ENCODE measurements around the gene ZBTB20.

ZBTB20 gene

GRCh38 chr3:114454551-114455251 is 692.4 kb downstream of the ZBTB20 start:
- DNase-seq: no peak

GRCh38 chr3:114453361-114453780 is 693.7 kb downstream of the ZBTB20 start:
- no peak for DNase-seq

- no peak for DNase-seq
Measured at GRCh38 chr3:114452937-114453336, 694.2 kb downstream of the ZBTB20 start.

GRCh38 chr3:114452256-114452655 is 694.8 kb downstream of the ZBTB20 start:
- no peak for DNase-seq

GRCh38 chr3:114451561-114452018 is 695.5 kb downstream of the ZBTB20 start:
- DNase-seq: no peak

- DNase-seq: no peak
Measured at GRCh38 chr3:114451051-114451451, 696.0 kb downstream of the ZBTB20 start.

GRCh38 chr3:114450008-114450596 is 697.0 kb downstream of the ZBTB20 start:
- no peak for DNase-seq

- DNase-seq: no peak
Measured at GRCh38 chr3:114449271-114450007, 697.6 kb downstream of the ZBTB20 start.

GRCh38 chr3:114447950-114448479 is 699.1 kb downstream of the ZBTB20 start:
- no peak for DNase-seq

- DNase-seq: no peak
Measured at GRCh38 chr3:114447545-114447944, 699.5 kb downstream of the ZBTB20 start.

- DNase-seq: no peak
Measured at GRCh38 chr3:114446600-114446999, 700.5 kb downstream of the ZBTB20 start.

- DNase-seq: no peak
Measured at GRCh38 chr3:114445233-114445632, 701.9 kb downstream of the ZBTB20 start.

- no peak for DNase-seq
Measured at GRCh38 chr3:114444216-114444615, 702.9 kb downstream of the ZBTB20 start.

- DNase-seq: no peak
Measured at GRCh38 chr3:114442246-114442645, 704.8 kb downstream of the ZBTB20 start.

- DNase-seq: no peak
Measured at GRCh38 chr3:114441386-114441785, 705.7 kb downstream of the ZBTB20 start.

- no peak for DNase-seq
Measured at GRCh38 chr3:114440700-114441099, 706.4 kb downstream of the ZBTB20 start.

GRCh38 chr3:114439284-114439683 is 707.8 kb downstream of the ZBTB20 start:
- no peak for DNase-seq

- DNase-seq: no peak
Measured at GRCh38 chr3:114437897-114438296, 709.2 kb downstream of the ZBTB20 start.

GRCh38 chr3:114436182-114436581 is 710.9 kb downstream of the ZBTB20 start:
- DNase-seq: no peak

GRCh38 chr3:114435386-114436115 is 711.5 kb downstream of the ZBTB20 start:
- DNase-seq: no peak

GRCh38 chr3:114432310-114432709 is 714.8 kb downstream of the ZBTB20 start:
- no peak for DNase-seq

- no peak for DNase-seq
Measured at GRCh38 chr3:114428044-114428595, 719.0 kb downstream of the ZBTB20 start.
